ENCODE data around the gene CHMP5.
A peak's percentile ranks its signal among the peaks of the same experiment; 100 is the strongest.
"Not testable (repeated sequence)": the region's sequence is repeated elsewhere in the genome, so short reads cannot be mapped to it uniquely, and the experiment has no call there.

The CHMP5 gene

DNA sequence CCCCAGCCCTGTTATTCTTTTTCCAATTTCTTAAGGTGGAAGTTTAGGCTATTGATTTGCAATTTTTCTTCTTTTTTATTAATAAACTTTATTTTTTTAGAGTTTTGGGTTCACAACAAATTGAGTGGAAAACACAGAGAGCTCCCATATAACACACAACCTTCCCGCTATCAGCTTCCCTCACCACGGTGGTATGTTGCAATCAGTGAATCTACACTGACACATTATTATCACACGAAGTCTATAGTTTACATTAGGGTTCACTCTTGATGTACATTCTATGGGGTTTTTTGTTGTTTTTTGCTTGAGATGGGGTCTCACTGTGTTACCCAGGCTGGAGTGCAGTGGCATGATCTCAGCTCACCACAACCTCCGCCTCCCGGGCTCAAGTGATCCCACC is 20.7 kb downstream of the CHMP5 start:
- DNase-seq: no peak

- peak; percentile 36 for DNase-seq
Measured at GRCh38 chr9:33287087-33287490, 22.2 kb downstream of the CHMP5 start.

- DNase-seq: no peak
Measured at GRCh38 chr9:33288235-33288634, 23.4 kb downstream of the CHMP5 start.

DNA sequence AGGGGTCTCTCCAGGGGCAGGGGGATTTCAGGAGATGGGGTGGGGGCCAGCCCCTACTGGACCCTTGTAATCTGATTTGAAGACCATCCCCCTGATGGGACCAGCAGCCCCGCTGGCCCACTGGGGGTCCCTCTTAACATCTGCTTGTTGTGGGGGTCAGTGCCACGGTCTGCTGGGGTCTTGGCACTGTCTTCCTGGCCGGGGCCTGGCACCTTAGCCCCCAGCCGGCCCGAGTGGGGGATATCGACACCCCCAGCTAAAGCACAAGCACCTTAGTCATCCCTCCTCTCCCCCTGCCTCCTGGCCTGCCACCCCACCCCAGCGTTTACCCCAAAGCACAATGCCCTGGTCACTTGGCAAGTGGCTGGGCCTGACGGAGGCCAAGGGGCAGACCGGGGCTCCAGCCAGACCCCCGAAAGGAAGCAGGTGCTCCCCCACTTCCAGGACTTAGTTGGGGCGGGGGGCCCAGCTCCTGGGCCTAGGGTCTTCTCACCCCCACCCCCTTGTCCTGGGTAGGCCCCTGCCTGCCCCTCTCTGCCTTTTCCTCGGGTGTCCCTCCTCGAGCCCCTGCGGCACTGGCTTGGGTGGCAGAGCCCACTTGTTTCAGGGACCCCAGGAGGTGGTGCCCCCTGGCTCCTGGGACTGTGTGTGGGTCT is 24.1 kb downstream of the CHMP5 start:
- peak; percentile 25 for DNase-seq

- DNase-seq: peak; percentile 56
Measured at GRCh38 chr9:33289496-33289895, 24.6 kb downstream of the CHMP5 start.

DNA sequence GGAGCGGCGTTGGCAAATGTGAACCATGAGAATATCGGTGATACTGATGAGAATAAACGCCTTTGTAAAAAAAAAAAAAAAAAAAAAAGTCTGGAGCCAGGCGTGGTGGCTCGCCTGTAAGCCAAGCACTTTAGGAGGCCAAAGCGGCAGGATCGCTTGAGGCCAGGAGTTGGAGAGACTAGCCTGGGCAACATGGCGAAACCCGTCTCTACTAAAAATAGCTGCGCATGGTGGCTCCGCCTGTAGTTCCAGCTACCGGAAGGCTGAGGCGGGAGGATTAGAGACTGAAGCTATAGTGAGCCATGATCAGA is 25.0 kb downstream of the CHMP5 start:
- DNase-seq: no peak

DNA sequence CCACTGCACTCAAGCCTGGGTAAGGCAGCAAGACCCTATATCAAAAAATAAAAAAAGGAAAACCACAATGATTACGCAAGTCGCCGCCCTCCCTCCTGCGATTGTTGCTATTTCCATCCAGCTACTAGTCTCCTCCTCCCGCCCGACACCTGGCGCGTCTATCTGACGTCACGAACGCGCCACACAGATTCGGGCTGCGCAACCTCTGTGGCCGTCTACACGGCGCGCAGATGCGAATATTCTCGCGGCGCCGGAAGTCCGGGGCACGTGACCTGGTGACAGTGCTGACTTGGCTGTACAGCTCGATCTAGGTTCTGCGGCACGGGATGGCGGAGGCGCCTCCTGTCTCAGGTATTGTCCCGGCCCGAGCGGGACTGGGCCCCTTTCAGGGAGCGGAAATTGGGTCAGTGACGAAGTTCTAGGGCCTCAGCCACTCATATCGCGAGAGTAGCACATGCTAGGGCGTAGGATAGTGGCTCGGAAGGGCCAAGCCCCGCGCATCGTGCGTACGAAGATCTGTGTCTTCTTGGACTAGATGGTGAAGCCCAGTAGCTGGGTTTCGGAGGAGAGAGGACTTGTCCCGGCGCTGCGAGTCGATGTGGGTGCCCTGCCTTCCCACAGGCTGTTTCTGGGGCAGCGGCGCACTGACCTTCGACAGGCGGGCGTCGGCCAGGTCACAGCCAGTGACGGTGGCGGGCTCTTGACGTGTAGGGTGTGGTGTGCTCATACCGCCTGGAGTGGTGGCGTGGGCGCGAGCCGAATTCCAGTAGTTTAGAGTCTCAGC is 25.6 kb downstream of the CHMP5 start, which contains the start of gene NFX1:
TSS of gene NFX1 (plus strand) at position 270 of the 784 bp plus-strand sequence. CDS start at position 327, 57 bp downstream.
- DNase-seq: peak; percentile 98

- no peak for DNase-seq
Measured at GRCh38 chr9:33291031-33291397, 26.2 kb downstream of the CHMP5 start.

- no peak for DNase-seq
Measured at GRCh38 chr9:33291901-33292300, 27.1 kb downstream of the CHMP5 start.

DNA sequence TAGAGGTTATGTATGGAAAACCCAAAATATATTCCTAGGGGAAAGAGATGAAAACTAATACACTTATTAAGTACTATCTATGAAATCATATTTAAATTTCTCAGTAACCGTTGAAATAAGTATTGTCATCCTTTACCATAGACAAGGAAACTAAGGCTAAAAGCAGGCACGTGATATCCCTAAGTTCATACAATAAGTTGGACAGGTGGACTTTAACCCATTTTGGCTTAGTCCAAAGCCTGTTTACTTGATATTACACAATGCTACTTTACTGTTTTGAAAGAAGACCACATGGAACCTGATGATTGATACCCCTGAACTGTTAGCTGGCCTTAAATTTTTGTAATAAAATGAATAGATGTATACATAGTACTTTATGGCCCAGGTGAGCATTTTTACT is 28.9 kb downstream of the CHMP5 start:
- DNase-seq: no peak

GRCh38 chr9:33294670-33295432 is 30.0 kb downstream of the CHMP5 start:
- DNase-seq: no peak

- no peak for DNase-seq
Measured at GRCh38 chr9:33295571-33295970, 30.7 kb downstream of the CHMP5 start.

DNA sequence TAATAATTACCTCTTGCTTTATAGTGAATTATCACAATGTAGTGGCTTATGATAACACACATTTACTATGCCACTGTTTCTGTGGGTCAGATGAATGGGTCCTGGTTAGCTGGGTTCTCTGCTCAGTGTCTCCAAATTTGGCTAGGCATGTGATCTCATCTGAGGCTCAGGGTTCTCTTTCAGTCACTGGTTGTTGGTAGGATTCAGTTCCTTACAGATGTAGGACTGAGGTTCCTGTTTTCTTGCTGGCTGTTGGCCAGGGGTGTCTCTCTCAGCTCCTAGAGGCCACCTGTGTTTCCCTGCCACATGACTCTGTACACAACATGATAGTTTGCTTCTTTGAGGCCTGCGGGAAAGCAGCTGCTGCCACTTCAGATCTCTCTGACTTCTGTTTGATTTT is 32.6 kb downstream of the CHMP5 start:
- DNase-seq: no peak

GRCh38 chr9:33300546-33300945 is 35.7 kb downstream of the CHMP5 start:
- no peak for DNase-seq

- DNase-seq: no peak
Measured at GRCh38 chr9:33304362-33304761, 39.5 kb downstream of the CHMP5 start.

DNA sequence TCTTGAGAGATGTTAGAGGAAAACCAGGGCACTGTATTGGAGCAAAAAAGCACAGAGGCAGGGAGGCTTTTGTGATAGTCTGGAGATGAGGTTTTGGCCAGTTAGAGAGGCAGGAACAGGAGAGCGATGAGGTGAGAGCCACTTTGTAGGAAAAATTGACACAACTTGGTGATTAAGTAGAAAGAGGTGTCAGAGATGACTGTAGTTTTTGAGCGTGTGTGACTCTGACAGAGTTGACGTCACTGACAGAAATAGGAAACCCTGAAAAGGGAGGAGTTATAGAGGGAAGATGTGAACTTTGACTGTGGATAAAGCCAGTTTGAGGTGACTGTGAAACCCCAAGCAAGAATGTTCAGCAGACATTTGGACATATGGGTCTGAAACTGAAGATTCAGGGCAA is 41.2 kb downstream of the CHMP5 start:
- DNase-seq: no peak

- DNase-seq: no peak
Measured at GRCh38 chr9:33307067-33307466, 42.2 kb downstream of the CHMP5 start.

GRCh38 chr9:33309903-33310302 is 45.1 kb downstream of the CHMP5 start:
- no peak for DNase-seq

DNA sequence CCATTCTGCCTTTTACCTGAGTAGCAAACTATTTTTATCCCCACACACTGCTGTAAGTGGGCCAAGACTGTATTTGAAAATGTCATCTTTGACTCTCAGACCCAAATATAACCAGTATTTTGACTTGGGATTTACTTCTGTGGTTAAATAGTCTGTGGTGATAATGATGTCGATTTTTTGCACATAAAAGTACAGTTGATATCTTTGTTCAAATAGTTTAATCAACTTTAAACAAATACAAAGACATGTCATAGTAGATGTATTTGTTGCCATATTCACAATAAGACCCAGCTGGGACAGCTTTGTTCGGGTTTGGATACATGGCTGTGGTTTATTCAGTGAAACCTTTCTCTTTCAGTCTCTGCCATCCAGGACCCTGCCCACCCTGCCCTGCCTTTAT is 45.9 kb downstream of the CHMP5 start:
- no peak for DNase-seq

DNA sequence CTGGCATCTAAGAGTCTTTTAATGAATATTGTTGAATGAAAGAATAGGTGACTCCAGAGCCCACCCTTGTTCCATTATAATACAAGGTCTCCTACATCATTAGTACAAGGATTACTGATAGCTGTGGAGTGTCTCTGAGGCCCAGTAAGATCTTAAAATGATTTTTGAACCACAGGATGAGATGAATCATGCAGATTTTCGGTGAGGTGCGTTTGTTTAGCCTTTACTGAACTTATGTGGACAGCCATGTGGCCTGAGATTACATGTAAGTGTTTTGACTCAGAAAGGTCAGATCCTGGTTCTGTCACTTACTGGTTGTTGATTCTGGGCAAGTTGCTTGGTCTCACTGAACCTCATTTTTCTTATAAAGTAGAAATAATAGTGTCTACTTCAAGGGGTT is 47.1 kb downstream of the CHMP5 start:
- DNase-seq: no peak

DNA sequence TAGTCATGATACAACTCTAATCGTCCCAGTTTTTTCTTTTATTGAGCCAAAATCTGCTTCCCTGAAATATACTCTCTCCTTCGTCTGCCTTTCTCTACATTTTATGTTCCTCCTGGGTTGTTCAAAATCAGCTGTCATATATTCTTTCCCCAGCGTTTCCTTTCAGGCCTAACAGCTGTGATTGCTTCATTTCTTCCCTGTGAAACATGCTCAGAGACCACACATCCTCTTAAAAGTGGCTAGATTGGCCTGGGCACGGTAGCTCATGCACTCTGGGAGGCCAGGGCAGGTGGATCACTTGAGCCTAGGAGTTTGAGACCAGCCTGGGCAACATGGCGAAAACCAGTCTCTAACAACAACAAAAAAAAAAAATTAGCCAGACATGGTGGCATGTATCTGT is 50.5 kb downstream of the CHMP5 start:
- no peak for DNase-seq

GRCh38 chr9:33317136-33317535 is 52.3 kb downstream of the CHMP5 start:
- DNase-seq: not testable (repeated sequence)

GRCh38 chr9:33318225-33318624 is 53.4 kb downstream of the CHMP5 start:
- DNase-seq: no peak

GRCh38 chr9:33318781-33319180 is 53.9 kb downstream of the CHMP5 start:
- DNase-seq: no peak
